NB4 (cell line): ENCODE results near the gene MYBL2.

Experiments used
- POLR2A ChIP-seq: IDR thresholded peaks from 2 replicates; pipeline ENCODE4 v1.6.1; 2011; ENCODE audit warnings: mild to moderate bottlenecking; ENCODE audit not compliant: insufficient read length; ENCODE audit errors: extremely low read depth
- TF ChIP-seq, protein P1 (sequence below): IDR thresholded peaks from one replicate; pipeline ENCODE4 v1.5.1; 2012; ENCODE audit warnings: low read depth, low read length
- TF ChIP-seq, protein P2 (sequence below): IDR thresholded peaks from 2 replicates; pipeline ENCODE4 v1.6.1; 2011; ENCODE audit warnings: low read depth, low read length

DNA sequence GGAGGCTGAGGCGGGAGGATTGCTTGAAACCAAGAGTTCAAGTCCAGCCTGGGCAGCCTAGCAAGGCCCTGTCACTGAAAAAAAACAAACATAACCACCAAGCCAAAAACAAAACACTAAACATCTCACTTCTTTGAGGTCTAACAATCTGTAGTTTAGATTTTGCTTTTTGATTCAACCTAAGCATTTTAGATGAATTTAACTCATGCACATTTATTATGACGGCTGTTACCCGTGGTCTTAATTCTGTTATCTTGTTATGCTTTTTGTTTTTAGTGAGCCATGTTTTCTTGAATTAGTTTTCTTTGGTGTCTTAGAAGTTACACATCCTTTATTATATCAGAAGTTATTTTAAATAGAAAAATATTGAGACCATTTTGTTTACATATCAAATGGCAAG is 73.7 kb downstream of the MYBL2 start:
- TF ChIP-seq, protein P1, sequence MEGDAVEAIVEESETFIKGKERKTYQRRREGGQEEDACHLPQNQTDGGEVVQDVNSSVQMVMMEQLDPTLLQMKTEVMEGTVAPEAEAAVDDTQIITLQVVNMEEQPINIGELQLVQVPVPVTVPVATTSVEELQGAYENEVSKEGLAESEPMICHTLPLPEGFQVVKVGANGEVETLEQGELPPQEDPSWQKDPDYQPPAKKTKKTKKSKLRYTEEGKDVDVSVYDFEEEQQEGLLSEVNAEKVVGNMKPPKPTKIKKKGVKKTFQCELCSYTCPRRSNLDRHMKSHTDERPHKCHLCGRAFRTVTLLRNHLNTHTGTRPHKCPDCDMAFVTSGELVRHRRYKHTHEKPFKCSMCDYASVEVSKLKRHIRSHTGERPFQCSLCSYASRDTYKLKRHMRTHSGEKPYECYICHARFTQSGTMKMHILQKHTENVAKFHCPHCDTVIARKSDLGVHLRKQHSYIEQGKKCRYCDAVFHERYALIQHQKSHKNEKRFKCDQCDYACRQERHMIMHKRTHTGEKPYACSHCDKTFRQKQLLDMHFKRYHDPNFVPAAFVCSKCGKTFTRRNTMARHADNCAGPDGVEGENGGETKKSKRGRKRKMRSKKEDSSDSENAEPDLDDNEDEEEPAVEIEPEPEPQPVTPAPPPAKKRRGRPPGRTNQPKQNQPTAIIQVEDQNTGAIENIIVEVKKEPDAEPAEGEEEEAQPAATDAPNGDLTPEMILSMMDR, result no peak
- TF ChIP-seq POLR2A, result no peak
- TF ChIP-seq, protein P2, sequence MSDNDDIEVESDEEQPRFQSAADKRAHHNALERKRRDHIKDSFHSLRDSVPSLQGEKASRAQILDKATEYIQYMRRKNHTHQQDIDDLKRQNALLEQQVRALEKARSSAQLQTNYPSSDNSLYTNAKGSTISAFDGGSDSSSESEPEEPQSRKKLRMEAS, result no peak
